NCI-H69 (cell line): ENCODE results near the gene PARP1.
"Not testable (repeated sequence)": the region's sequence is repeated elsewhere in the genome, so short reads cannot be mapped to it uniquely, and the experiment has no call there.

Source experiments
- DNase-seq: peaks from one replicate; lab custom pipeline; 2025; lab: John Stamatoyannopoulos, UW

PARP1 gene

GRCh38 chr1:226428791-226429461 is 21.0 kb upstream of the PARP1 start:
- peak; percentile 98 for DNase-seq

- DNase-seq, result peak; percentile 35
Observed at GRCh38 chr1:226428348-226428747, 20.5 kb upstream of the PARP1 start.

DNA sequence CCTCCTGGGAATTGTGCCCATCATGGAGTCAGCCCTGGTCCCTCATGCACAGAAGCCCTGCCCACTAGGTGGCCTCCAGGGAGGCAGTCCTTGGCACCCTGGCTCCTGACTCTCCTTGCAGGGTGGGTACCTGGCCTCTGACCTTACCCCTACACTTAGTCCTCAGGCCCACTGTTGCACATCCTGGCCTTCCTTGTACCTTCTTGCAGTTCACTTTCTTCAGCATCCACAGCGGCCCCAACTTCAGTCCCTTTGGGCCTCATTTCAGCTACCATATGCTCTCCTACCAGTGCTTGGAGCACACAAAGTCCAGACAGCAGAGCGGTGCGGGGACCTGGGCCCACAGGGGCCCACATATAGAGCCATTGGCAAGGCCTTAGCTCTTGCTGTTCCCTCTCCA is 19.2 kb upstream of the PARP1 start:
- no peak for DNase-seq

DNA sequence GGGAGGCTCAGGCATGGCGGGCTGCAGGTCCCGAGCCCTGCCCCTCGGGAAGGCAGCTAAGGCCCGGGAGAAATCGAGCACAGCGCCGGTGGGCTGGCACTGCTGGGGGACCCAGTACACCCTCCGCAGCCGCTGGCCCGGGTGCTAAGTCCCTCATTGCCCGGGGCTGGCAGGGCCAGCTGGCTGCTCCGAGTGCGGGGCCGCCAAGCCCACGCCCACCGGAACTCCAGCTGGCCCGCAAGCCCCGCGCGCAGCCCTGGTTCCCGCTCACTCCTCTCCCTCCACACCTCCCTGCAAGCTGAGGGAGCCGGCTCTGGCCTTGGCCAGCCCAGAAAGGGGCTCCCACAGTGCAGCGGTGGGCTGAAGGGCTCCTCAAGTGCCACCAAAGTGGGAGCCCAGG is 18.5 kb upstream of the PARP1 start:
- not testable (repeated sequence) for DNase-seq

GRCh38 chr1:226425431-226426031 is 17.6 kb upstream of the PARP1 start:
- peak; percentile 36 for DNase-seq

DNA sequence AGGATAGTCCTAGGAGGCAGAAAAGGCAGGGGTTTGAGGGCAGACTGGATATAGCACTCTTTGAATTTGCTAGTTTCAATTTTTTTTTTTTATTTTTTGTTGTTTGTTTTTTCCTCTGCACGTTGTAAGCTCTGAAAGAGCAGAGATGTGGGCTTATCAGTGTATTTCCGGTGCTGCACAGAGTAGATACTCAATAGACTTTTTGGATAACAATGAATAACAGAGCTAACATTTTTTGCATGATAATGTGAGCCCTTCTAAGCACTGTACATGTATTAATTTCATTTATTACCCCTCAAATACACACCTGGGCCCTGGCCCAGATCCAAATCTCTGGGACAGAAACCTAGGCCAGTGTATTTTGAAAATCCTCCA is 17.1 kb upstream of the PARP1 start:
- peak; percentile 29 for DNase-seq

DNA sequence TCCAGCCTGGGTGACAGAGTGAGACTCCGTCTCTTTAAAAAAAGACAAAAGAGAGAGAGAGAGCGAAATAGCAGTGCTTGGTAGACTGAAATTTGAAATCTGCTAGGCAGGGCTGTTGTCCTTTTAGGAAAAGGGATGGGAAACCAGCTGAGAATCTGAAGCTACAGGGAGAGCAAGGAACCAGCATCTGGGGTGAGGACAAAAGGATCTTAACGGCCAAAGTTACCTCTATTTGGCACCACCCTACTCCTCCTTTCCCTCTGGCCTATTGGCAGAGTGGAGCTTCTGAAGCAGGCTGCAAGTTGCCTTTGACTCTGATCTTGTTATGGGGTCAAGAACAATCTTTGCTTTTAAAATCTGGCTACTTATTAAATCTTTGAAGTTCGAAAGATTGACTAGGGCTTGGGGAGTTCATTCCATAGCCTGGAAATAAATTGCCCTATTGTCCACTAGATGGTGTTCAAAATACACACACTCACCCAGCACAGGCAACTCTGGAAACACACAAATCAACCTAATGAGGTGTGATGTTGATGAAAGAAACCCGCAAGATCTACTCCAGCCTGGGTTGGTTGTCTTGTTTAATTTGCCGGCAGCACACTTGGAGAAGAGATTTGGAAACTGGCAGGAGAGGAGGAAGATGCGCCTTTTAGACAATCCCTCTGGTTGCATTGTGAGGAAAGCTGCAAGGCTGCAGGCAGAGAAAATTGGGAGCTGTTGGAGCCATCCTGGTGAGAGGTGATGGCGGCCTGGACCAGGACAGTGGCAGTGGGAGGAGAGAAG is 16.5 kb upstream of the PARP1 start:
- DNase-seq, result peak; percentile 89

GRCh38 chr1:226422478-226422877 is 14.6 kb upstream of the PARP1 start:
- no peak for DNase-seq

DNA sequence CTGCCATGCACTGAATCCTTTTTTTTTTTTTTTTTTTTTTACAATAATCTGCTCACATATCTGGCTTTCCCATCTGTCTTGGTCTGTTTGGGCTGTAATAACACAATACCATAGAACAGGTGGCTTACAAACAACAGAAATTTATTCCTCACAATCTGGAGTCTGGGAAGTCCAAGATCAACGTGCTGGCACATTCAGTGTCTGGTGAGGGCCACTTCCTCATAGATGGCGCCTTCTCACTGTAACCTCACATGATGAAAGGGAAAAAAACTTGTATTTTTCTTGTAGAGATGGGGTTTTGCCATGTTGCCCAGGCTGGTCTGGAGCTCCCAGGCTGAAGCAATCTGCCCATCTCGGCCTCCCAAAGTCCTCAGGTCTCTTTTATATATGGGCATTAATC is 13.0 kb upstream of the PARP1 start:
- DNase-seq, result peak; percentile 39

GRCh38 chr1:226420328-226420727 is 12.4 kb upstream of the PARP1 start:
- no peak for DNase-seq

- no peak for DNase-seq
Observed at GRCh38 chr1:226419284-226420029, 11.6 kb upstream of the PARP1 start.

GRCh38 chr1:226417830-226418546 is 10.1 kb upstream of the PARP1 start:
- DNase-seq, result no peak

GRCh38 chr1:226417350-226417749 is 9.5 kb upstream of the PARP1 start:
- DNase-seq, result no peak

- DNase-seq, result no peak
Observed at GRCh38 chr1:226414098-226414698, 6.3 kb upstream of the PARP1 start.

DNA sequence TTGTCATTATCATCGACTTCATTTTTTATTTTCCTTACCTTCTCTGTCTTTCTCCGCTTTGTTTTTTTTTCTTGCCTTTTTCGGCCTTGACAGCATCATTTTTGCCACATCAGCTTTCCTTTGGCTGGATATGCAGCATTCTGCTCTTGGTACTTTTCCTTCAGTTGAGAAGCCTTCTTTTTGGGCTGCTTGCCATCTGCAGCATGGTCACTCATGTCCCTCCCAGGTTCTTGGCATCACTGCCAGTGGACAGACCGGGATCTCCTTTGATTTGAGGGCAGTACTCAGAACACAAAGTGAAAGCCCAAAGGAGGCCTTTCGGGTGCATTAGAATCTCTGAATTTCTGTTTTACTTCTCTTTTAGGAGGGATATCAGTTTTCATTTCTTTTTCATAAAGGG is 3.7 kb upstream of the PARP1 start:
- DNase-seq, result no peak

DNA sequence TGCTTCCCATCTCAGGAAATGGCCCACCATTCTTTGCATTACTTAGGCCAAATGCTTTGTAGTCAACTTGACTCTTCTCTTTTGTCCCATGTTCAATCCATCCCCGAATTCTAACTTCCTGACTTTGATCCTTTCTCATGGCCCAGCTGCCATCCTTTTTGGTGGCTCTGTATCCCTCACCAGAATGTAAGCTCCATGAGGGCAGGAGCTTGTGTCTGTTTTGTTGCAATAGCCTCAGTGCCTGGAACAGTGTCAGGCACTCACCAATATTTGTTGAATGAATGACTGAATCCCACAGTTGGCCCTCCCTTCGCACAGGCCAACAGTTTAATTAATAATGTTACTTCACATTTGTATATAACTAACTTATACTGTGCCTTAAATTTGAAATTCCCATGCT is 3.1 kb upstream of the PARP1 start:
- DNase-seq, result no peak

- no peak for DNase-seq
Observed at GRCh38 chr1:226409392-226409791, 1.5 kb upstream of the PARP1 start.

DNA sequence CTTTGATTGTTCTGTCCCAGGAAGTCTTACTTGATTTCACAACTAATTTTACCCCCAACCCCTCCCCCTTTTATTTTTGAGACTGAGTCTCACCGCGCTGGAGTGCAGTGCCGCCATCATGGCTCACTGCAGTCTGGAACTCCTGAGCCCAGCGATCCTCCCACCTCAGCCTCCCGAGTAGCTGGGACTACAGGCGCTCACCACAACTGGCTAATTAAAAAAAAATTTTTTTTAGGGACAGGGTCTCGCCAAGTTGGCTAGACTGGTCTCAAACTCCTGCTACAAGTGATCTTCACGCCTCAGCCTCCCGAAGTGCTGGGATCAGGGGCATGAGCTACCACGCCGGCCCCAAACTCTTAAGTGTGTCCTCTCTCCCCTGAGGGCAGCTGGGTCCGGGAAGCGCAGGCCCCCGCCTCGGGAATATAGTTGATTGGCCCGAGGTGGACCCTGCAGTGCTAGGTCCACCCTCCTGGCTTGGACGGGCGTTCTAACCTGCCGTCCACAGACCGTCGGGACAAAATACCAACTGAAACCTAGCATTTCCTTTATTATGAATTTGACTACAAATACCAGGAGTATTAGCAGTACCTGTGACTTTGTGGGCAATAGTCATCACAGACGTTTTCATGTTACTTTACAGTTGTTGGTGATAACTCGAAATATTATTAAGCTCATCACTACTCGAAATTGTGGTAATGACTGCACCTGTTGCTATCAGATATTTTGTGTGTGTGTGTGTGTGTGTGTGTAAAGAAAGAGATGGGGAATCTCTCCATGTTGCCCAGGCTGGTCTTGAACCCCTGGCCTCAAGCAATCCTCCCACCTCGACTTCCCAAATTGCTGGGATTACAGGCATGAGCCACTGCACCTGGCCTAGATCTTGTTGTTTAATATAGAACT is 642 bp upstream of the PARP1 start:
- DNase-seq, result no peak

DNA sequence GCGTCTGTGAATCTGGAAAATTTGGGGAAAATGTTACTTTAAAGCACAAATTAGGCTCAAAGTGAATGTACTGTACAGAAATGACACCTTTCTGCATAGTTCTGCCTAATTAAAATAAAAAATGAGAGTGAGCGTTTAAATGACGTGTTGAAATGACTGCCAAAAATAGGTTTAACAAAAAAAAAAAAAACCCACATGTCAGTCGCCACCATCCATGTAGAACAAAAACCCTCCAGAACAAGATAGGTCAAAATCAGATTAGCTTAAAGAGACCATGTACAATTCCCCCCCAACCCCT is 745 bp downstream of the PARP1 start:
- DNase-seq, result no peak

DNA sequence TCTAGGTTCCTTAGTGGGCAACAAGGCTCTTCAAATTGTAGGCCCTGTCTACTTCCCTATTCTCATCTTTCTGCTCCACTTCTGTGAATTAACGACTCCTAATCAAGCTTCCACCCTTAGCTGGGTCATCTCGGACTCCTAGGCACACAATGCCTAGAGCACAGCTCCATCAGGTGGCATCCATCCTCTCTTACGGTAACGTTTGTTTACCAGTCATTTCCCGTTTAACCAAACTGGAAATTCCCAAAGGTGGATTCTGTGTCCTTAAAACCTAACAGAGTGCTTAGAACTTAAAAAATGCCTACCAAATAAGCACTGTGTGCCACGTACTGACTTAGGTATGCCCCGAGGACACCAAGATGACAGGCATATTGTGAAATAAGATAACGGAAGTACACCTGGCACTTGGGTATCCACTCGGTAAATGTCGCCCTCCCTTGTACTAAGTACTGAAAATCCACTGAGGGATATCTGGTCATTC is 1.5 kb downstream of the PARP1 start:
- DNase-seq, result peak; percentile 66
